HG02973 (cell line): Measurements from ENCODE around the gene UPF2.
"Not testable (repeated sequence)": the region's sequence is repeated elsewhere in the genome, so short reads cannot be mapped to it uniquely, and the experiment has no call there.

Experiments used
- ATAC-seq: cut with Tn5 transposase; IDR thresholded peaks from one replicate; pipeline ENCODE4 v1.9.1; 2021; ENCODE audit warnings: moderate library complexity; ENCODE audit not compliant: unreplicated experiment

Gene UPF2

GRCh38 chr10:11909618-11910017, 133.0 kb downstream of the UPF2 start:
- no peak for ATAC-seq

- ATAC-seq: no peak
Measured at GRCh38 chr10:11908991-11909390, 133.6 kb downstream of the UPF2 start.

DNA sequence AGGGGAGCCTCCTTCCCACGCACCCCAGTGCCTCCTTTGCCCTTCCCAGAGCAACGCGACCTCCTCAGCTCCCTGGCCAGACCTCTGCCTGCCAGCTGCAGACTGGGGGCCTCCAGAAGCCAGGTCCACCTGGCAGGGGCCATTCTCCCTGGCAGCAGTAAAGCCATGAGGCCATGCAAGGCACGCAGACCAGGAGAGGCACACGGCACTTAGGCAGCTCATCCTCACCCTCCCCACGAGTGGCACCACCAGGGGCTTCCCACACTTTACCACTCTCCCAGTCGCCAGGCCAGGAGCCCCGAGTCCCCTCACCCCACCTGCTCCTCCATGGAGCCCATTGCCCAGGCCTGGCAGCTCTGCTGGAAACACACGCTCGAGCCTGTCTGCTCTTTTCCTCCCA, 134.1 kb downstream of the UPF2 start:
- ATAC-seq: no peak

GRCh38 chr10:11907914-11908313, 134.7 kb downstream of the UPF2 start:
- ATAC-seq: no peak

DNA sequence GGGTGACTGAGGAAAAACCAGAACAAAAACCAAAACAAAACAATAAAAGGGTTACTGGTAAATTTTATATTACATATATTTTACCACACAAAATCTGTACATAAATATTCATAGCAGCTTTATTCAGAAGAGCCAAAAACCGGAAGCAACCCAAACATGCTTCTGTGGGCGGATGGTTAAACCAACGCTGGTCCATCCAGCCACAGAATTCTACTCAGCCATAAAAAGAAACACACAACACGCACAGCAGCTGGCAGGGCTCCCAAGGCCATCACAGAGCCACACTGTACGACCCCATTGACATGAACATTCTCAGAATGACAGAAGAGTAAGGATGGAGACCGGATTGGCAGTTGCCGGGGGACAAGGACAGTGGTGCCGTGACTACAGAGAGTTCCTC, 135.9 kb downstream of the UPF2 start:
- ATAC-seq: no peak

DNA sequence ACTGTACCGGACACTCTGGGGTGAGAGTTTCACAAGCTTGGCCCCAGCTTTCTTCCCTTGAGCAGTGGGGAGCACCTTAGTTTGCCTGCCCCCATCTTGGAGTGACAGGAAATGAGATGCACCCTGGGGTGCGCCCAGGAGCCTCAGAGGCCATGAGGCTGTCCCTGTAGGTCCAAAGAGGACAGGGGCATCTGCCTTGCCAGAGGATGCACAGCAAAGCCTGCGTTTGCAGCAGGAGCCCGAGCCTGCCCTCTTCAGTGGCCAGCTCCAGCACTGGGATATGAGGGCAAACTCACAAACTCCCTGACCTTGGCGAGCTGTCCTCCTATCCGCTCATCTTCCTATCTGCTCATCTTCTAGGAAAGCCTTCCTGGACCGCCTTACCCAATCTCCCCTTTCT, 140.0 kb downstream of the UPF2 start:
- no peak for ATAC-seq

- no peak for ATAC-seq
Measured at GRCh38 chr10:11901833-11902475, 140.7 kb downstream of the UPF2 start.

- no peak for ATAC-seq
Measured at GRCh38 chr10:11901454-11901832, 141.2 kb downstream of the UPF2 start.

DNA sequence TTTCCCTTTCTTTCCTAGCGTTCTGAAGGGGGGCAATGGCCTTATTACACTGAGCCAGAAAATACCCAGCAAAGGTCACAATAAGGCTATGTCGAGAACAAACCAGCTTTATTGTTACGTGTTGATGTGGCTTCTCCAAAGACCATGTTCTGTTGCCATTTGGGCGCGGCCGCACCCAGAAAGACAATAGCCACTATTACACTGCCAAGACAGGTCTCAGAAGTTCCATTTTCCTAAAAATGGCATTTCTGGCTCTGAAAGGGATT, 141.6 kb downstream of the UPF2 start:
- no peak for ATAC-seq

- ATAC-seq: no peak
Measured at GRCh38 chr10:11899067-11899876, 143.3 kb downstream of the UPF2 start.

GRCh38 chr10:11898372-11899066, 144.1 kb downstream of the UPF2 start:
- no peak for ATAC-seq

- ATAC-seq: no peak
Measured at GRCh38 chr10:11898033-11898371, 144.6 kb downstream of the UPF2 start.

GRCh38 chr10:11896549-11897200, 145.9 kb downstream of the UPF2 start:
- ATAC-seq: no peak

DNA sequence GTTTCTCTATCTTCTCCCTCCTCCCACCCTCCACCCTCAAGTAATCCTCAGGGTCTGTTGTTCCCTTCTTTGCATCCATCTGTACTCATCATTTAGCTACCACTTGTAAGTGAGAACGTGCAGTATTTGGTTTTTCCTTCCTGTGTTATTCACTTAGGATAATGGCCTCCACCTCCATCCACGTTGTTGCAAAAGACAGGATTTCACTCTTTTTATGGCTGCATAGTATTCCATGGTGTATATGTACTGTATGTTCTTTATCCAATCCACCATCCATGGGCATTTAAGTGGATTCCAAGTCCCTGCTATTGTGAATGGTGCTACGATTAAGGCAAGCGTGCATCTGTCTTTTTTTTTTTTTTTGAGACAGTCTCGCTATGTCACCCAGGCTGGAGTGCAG, 147.0 kb downstream of the UPF2 start:
- ATAC-seq: no peak

DNA sequence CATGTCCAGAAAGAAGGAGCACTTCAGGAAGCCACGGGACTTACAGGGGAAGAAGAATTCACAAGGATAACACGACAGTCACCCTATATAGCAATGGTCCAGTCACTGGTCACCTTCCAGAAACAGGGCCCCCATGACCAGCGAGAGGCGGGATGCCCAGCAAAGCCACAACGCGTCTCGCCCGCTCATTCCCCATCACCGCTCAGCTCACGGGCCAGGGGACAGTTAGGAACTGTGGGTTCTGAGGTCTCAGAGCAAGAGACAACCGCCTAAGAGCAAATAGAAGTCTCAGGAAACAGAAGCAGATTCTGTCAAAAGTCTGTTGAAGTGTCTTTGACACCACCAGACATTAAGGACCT, 147.5 kb downstream of the UPF2 start:
- ATAC-seq: no peak

GRCh38 chr10:11894381-11895107, 148.1 kb downstream of the UPF2 start:
- ATAC-seq: no peak

DNA sequence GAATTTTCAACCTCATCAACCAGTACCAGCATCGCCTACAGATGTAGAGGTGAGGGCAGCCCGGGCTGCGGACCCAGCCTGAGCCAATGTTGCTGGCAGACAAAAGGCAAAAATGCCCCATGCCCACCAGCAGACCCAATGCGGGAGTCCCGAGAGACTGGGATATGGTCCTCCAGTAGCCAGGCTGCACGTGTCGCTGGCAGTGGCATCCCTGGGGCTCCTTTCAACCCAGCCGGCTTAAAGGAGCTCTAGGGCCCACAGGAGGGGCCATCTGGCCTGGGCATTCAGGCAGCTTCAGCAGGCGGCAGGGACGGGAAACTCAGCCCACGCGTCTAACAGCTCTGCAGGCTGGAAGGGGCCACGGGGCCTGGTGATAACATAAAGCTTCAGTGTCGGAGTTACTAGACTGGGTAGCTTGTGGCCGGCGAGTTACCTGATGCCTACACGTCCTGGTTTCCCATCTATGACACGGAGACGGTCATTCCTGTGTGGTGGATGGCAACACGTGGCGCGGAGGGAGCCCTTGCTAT, 148.8 kb downstream of the UPF2 start:
- no peak for ATAC-seq

- no peak for ATAC-seq
Measured at GRCh38 chr10:11891776-11892486, 150.7 kb downstream of the UPF2 start.

DNA sequence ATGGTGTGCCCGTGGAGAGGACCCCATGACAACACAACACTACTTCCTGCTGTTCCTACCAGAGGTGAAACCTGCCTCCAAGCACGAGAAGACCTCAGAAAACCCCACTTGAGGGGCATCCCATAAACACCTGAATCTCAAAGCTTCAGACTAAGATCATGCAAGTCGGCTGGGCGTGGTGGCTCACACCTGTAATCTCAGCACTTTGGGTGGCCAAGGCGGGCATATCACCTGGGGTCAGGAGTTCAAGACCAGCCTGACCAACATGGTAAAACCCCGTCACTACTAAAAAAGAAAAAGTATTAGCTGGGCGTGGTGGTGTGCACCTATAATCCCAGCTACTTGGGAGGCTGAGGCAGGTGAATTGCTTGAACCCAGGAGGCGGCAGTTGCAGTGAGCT, 153.3 kb downstream of the UPF2 start:
- not testable (repeated sequence) for ATAC-seq
